ENCODE data around the gene UBAC2.

GRCh38 chr13:99231721-99232120 is 31.1 kb downstream of the UBAC2 start:
- no peak for TF ChIP-seq EGR1 (IDR thresholded peaks at IDR 0.05; ENCODE audit: borderline replicate concordance, low read depth, low read length)
- no peak for TF ChIP-seq EZH2 (IDR thresholded peaks at IDR 0.05; ENCODE audit: low read depth, low read length, severe bottlenecking)
- TF ChIP-seq MAX (IDR thresholded peaks at IDR 0.05): no peak
- TF ChIP-seq, protein P1, sequence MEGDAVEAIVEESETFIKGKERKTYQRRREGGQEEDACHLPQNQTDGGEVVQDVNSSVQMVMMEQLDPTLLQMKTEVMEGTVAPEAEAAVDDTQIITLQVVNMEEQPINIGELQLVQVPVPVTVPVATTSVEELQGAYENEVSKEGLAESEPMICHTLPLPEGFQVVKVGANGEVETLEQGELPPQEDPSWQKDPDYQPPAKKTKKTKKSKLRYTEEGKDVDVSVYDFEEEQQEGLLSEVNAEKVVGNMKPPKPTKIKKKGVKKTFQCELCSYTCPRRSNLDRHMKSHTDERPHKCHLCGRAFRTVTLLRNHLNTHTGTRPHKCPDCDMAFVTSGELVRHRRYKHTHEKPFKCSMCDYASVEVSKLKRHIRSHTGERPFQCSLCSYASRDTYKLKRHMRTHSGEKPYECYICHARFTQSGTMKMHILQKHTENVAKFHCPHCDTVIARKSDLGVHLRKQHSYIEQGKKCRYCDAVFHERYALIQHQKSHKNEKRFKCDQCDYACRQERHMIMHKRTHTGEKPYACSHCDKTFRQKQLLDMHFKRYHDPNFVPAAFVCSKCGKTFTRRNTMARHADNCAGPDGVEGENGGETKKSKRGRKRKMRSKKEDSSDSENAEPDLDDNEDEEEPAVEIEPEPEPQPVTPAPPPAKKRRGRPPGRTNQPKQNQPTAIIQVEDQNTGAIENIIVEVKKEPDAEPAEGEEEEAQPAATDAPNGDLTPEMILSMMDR (IDR thresholded peaks at IDR 0.05; ENCODE audit: control extremely low read depth in 1 of 3, insufficient read depth in 1 of 3, low read depth in 1 of 3, low read length in 3 of 3): no peak
- no peak for TF ChIP-seq SP1 (IDR thresholded peaks at IDR 0.05; ENCODE audit: low read depth, low read length)
- no peak for TF ChIP-seq CBX5 (IDR thresholded peaks at IDR 0.05; ENCODE audit: low read depth, low read length)
- TF ChIP-seq MAFK (IDR thresholded peaks at IDR 0.05; ENCODE audit: low read depth, low read length): no peak
- TF ChIP-seq POLR2A (IDR thresholded peaks at IDR 0.05; ENCODE audit: control extremely low read depth in 1 of 2, low read depth in 2 of 2, low read length in 2 of 2): no peak
- no peak for TF ChIP-seq HDAC2 (IDR thresholded peaks at IDR 0.05; ENCODE audit: borderline replicate concordance in 1 of 2, low read depth in 2 of 2, low read length in 2 of 2)
- no peak for TF ChIP-seq FOSL1 (IDR thresholded peaks at IDR 0.05; ENCODE audit: insufficient read depth, low read depth, low read length)
- no peak for TF ChIP-seq SIRT6 (IDR thresholded peaks at IDR 0.05; ENCODE audit: low read length)
- no peak for TF ChIP-seq TBP (IDR thresholded peaks at IDR 0.05; ENCODE audit: low read depth, low read length)
- TF ChIP-seq POLR2AphosphoS5 (IDR thresholded peaks at IDR 0.05; ENCODE audit: low read depth, low read length): no peak
